ENCODE results near the gene TPK1.
"Not testable (repeated sequence)": the region's sequence is repeated elsewhere in the genome, so short reads cannot be mapped to it uniquely, and the experiment has no call there.

TPK1 gene

DNA sequence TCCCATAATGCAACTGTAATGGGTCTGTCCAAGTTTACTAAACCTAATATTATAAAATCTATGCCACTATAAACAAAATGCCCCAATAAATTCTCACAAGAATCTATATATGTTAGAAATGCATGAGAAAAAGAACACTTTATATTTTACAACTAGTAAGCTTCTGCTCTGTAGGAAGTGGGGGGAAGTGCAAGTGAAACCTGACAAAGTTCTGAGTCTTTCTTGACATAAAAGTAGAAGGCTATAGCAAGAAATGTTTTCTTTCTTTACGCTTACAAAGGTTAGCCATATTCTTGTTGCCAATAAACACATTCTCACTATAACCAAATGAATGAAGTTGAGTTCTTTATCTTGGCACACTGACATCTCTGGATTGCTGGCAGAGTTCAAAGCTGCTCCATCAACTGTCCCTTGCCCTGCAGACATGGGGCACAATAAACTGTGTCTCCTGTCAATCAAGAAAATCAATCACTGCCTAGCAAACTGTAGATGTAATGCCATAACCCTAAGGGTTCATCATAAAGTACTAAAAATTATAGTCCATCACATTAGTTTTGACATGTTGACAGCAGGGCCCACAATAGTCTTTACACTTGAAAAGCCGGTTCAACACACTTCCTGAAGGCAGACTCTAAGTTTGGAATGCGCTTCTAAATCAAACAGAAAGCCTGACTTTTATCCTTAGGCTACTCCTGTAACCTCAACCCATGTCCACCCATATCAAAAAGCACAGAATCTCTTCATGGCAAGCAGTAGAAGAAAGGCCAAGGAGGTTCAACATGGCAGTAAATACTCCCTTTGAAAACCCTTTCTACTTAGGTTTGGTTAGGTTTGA is 58.6 kb downstream of the TPK1 start:
- no peak for DNase-seq (ENCODE audit: low read depth in 2 of 2)

- no peak for DNase-seq (ENCODE audit: low read depth in 2 of 2)
These were observed 59.4 kb downstream of the TPK1 start for GRCh38 chr7:144776447-144776846.

- no peak for DNase-seq (ENCODE audit: low read depth in 2 of 2)
These were observed 60.1 kb downstream of the TPK1 start for GRCh38 chr7:144775749-144776148.

DNA sequence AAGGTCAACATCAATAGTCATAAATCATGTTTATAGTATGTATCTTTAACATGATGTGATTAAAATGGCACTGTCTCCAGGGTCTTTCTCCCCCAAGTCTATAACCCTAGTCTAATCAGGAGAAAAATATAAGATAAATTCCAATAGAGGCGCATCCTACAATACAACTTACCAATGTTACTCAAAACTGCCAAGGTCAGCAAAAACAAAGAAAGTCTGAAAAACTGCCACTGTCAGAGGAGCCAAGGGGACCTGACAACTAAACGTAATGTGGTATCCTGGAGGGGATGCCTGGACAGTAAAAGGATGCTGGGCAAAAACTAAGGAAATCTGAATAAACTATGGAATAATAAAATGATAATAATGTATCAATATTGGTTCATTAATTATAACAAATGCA is 63.9 kb downstream of the TPK1 start:
- no peak for DNase-seq (ENCODE audit: low read depth in 2 of 2)

DNA sequence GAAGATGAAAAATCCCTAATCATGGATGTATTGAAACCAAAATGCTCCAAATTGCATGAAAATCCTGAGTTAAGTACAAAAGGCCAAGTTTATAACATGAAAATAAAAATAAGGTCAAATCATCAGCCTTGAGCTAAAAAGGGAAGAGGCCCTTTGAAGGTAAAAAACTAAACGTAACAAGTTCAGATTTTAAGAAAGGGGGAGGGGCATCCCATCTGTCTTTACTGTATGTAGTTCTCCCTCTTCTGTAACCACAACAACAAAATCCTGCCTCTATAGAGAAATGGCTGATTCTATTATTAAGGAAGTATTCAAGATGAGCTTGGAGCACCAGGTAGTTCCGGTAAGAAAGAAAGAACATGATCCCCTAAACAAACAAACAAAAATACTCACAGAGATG is 64.7 kb downstream of the TPK1 start:
- no peak for DNase-seq (ENCODE audit: low read depth in 2 of 2)

- DNase-seq (ENCODE audit: low read depth in 2 of 2): no peak
These were observed 66.5 kb downstream of the TPK1 start for GRCh38 chr7:144769352-144769751.

- no peak for DNase-seq (ENCODE audit: low read depth in 2 of 2)
These were observed 67.2 kb downstream of the TPK1 start for GRCh38 chr7:144768633-144769032.

DNA sequence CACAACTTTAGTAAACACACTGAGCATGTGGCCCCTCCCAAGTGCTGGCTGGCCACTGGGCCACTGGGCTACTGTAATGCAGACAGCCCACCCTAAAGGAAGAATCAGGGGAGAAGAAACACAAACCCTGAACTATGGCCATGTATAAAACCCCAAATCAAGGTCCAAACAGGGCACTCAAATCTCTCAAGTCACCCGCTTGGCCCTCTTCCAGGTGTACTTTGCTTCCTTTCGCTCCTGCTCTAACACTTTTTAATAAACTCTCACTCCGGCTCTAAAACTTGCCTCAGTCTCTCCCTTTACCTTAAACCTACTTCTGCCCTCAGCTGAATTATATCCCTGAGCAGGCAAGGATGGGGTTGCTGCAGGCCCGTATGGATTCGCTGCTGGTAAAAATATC is 72.6 kb downstream of the TPK1 start:
- no peak for DNase-seq (ENCODE audit: low read depth in 2 of 2)

DNA sequence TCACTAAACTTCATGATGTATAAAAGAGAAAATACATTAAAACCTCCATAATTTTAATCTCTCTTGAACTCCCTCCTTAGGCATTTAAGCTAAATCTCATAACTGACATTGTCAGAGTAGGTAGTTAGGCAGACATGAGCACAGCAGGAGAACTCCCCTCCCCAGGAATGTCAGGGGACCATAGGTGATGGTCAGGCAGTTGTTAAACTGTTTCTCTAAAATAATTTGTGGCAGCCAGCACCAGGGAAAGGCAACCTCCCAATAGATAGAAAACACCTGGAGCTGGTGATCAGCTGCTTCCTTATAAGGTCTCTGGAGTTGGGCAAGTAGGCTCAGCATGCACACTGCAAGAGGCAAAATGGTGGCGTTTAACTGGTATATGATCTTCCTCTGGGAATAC is 73.0 kb downstream of the TPK1 start:
- DNase-seq (ENCODE audit: low read depth in 2 of 2): no peak

- no peak for DNase-seq (ENCODE audit: low read depth in 2 of 2)
These were observed 74.4 kb downstream of the TPK1 start for GRCh38 chr7:144761493-144761892.

- DNase-seq (ENCODE audit: low read depth in 2 of 2): no peak
These were observed 76.2 kb downstream of the TPK1 start for GRCh38 chr7:144759653-144760052.

GRCh38 chr7:144747936-144748335 is 87.9 kb downstream of the TPK1 start:
- DNase-seq (ENCODE audit: low read depth in 2 of 2): no peak

GRCh38 chr7:144738708-144739314 is 97.0 kb downstream of the TPK1 start:
- DNase-seq (ENCODE audit: low read depth in 2 of 2): no peak

- no peak for DNase-seq (ENCODE audit: low read depth in 2 of 2)
These were observed 97.7 kb downstream of the TPK1 start for GRCh38 chr7:144738146-144738545.

- no peak for DNase-seq (ENCODE audit: low read depth in 2 of 2)
These were observed 98.9 kb downstream of the TPK1 start for GRCh38 chr7:144736880-144737493.

DNA sequence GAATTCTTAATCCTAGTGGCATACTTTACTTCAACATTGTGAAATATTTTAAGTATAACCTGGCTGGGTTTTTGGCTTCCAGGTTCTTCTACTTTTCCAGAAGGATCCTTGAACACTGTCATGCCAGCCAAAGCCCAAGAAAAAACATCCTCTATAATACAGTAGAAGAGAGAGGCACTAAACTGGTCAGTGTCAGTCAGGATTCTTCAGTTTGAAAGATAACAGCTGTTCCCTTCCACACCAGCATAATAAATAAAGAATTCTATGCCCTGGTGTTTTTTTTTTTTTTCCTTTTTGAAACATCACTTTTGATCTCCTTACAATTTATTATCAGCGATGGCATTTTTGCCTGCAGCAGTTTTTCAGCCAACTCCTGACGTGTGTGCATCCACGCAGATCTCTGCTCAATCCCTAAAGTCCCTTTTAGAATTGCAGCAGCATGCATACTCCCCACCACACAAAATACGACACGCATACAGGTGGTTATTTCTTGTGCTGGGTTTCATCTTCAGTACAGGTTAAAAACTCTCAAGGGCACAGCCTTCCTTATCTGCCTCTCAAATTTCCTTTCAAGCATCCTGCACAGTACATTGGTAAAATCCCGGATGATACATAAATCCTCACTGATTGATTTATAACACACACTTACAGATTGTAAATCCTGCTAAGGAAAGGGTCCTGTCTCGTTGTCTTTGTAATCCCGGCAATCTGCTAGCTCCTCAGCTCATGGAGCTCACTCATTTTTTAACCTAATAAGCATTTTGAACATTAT is 100.2 kb downstream of the TPK1 start:
- no peak for DNase-seq (ENCODE audit: low read depth in 2 of 2)

GRCh38 chr7:144731661-144732351 is 104.0 kb downstream of the TPK1 start:
- no peak for DNase-seq (ENCODE audit: low read depth in 2 of 2)

- DNase-seq (ENCODE audit: low read depth in 2 of 2): no peak
These were observed 105.6 kb downstream of the TPK1 start for GRCh38 chr7:144730224-144730623.

DNA sequence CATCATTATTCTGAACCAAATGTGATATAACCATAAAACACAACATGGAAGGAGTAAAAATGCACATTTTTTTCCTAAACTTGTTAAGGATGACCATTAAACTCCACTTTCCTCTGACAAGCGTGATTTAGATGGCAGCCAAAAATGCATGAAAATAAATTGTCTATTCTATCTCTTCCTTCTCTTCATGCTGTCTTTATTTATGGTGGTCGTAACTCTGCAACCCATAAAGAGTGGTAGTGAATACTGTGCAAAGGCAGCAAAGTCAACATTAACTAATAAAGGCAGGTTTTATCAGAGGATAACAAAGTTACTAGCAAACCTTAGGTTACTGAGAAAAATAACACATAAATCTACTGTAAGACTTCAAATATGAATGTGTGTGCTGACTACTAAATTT is 106.6 kb downstream of the TPK1 start:
- no peak for DNase-seq (ENCODE audit: low read depth in 2 of 2)

DNA sequence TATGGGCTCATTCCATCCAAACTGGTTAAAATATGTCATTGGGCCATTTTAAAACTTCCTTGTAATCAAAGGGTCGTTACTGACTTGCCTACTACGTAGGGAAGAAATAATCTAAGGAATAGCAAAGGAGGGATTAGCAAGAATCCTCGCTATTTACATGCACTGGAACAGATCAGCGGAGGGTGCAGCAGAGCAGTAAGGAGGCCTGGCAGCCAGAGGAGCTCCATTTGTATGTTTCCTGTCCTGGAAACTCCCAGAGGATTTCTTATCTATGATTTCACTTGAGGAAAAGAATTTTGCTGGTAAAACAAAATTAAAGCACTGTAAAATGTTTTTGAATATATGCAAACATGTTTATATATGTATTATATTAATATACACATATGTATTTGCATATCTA is 107.3 kb downstream of the TPK1 start:
- no peak for DNase-seq (ENCODE audit: low read depth in 2 of 2)

DNA sequence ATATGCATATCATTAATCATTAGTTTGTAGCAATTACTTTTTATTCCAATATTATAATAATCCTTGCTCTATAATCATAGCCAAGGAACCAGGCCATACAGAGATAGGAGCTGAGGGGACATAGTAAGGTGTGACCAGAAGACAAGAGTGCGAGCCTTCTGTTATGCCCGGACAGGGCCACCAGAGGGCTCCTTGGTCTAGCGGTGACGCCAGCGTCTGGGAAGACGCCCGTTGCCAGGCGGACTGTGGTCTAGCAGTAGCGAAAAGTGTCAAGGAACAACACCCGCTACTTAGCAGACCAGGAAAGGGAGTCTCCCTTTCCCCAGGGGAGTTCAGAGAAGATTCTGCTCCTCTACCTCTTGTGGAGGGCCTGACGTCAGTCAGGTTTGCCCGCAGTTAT is 109.0 kb downstream of the TPK1 start:
- not testable (repeated sequence) for DNase-seq (ENCODE audit: low read depth in 2 of 2)

GRCh38 chr7:144725070-144725469 is 110.8 kb downstream of the TPK1 start:
- no peak for DNase-seq (ENCODE audit: low read depth in 2 of 2)
